Muscle of back (tissue), 11 donors: ENCODE measurements around the gene SIGLEC9. TPM values are rescaled to one million over a fixed set of nuclear protein-coding genes. Genes with fewer than 3 reads are reported as not detected.
A peak's percentile ranks its signal among the peaks of the same experiment; 100 is the strongest.

Experiments used
- DNase-seq, 3 donors: peaks; one replicate each; pipeline versions ENCODE4 v3.0.0 to v3.0.0-alpha.2; 2013
- polyA plus RNA-seq, 10 donors: library from polyadenylated mRNA; unstranded; fragments of 120-200 nt; gene quantifications; one replicate each; pipeline ENCODE4 v1.2.1, GENCODE V29; 2013; ENCODE audit not compliant: insufficient read length in 10 of 10

SIGLEC9 gene
- polyA plus RNA-seq, 10 donors, result 0.60 to 1.6 (median 1.2) TPM

DNA sequence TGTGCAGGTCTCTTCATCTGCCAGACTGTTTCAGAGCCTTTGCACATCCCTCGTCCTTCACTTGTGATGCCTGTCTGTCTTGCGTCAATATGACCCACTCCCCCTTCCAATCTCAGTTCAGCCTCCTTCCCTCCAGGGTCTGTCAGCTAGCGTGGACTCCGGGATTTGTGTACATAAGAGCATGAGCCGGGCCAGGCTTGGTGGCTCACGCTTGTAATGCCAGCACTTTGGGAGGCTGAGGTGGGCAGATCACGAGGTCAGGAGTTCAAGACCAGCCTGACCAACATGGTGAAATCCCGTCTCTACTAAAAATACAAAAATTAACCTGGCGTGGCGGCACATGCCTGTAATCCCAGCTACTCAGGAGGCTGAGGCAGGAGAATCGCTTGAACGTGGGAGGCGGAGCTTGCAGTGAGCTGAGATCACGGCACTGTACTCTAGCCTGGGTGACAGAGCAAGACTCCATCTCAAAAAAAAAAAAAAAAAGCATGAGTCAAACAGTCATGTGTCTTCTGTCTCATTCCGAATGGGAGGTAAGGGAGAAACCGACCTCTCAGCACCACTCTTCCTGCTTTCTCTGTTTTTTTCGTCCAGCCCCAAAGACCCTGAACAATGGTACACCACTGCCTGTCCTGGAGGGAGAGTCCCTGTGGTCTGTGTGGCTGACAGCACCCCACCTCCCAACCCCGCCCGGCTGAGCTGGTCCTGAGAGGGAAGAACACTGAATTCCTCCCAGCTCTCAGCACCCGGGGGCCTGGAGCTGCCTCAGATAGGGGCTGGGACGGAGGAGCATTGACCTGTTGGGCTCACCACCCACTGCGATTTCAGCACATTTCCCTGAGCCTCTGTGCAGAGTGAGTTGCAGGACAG lies 2.4 kb upstream of the SIGLEC9 start:
- no peak for DNase-seq

- peak in 1 of 3 donors; percentile 17 for DNase-seq
These were observed 1.3 kb upstream of the SIGLEC9 start for GRCh38 chr19:51123381-51123800.

DNA sequence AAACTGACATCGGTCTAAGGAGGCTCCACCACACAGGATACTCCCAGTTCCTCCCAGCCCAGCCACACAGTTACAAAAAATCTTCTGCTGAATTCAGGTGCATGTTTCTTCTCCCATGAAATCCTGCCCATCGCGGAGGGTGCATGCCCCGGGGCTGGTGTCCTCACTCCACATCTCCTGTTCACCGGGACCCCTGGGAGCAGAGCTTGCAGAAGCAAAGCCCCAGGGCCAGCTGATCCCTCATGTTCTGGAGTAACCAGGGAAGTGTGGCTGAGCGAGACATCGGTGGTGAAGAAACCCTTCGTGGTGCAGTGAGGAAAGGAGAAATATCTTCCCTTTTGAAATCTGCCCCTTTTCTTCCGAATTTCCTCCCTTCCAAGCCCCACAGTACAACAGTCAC lies 904 bp upstream of the SIGLEC9 start:
- no peak for DNase-seq

- no peak for DNase-seq
These were observed 490 bp upstream of the SIGLEC9 start for GRCh38 chr19:51124216-51124615.

GRCh38 chr19:51125421-51126075 lies 842 bp downstream of the SIGLEC9 start:
- DNase-seq, result no peak

DNA sequence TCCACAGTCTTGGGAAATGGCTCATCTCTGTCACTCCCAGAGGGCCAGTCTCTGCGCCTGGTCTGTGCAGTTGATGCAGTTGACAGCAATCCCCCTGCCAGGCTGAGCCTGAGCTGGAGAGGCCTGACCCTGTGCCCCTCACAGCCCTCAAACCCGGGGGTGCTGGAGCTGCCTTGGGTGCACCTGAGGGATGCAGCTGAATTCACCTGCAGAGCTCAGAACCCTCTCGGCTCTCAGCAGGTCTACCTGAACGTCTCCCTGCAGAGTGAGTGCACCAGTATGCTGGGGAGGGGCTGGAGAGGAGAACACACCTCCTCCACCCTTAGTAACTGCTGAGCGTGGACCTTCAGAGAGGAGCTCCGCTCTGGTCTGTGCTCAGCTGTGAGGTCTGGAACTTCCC lies 2.3 kb downstream of the SIGLEC9 start:
- DNase-seq, result no peak

GRCh38 chr19:51127755-51128154 lies 3.0 kb downstream of the SIGLEC9 start:
- DNase-seq, result peak in 2 of 3 donors; percentile 30 to 59

- no peak for DNase-seq
These were observed 3.5 kb downstream of the SIGLEC9 start for GRCh38 chr19:51128227-51128626.

DNA sequence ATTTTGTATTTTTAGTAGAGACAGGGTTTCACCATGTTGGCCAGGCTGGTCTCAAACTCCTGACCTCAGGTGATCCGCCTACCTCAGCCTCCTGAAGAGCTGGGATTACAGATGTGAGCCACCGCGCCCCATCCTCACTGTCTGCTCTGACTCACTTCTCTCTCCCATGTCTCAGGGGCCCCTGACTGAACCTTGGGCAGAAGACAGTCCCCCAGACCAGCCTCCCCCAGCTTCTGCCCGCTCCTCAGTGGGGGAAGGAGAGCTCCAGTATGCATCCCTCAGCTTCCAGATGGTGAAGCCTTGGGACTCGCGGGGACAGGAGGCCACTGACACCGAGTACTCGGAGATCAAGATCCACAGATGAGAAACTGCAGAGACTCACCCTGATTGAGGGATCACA lies 5.0 kb downstream of the SIGLEC9 start:
- no peak for DNase-seq

DNA sequence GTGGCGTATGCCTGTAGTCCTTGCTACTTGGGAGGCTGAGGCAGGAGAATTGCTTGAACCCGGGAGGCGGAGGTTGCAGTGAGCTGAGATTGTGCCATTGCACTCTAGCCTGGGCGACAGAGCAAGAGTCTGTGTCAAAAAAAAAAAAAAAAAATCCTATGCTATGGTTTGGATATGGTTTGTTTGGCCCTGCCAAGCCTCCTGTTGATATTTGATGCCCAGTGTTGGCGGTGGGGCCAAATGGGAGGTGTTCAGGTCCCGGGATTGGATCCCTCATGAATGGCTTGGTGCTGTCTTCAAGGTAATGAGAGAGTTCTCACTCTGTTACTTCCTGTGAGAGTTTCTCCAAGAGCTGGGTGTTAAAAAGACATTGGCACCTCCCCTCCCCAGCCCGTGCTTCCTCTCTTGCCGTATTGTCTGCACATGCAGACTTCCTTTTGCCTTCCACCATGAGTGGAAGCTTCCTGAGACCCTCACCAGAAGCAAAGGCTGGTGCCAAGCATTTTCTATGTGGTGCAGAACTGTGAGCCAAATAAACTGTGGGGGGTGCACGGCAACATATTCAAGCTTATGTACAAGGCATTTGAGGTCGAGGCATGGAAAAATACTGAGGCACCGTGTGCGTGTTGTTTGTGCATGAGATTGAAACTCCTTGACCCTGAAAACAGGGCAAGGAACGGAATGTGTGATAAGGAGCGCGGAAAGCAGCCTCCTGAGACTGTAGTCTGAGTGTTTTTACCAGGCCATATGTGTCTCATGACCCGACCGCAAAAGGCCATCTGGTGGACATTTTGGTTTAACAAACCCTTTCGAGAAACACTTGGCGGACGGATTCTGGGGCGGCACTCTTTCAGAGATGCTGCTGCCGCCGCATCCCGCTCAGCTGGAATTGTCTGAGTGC lies 7.3 kb downstream of the SIGLEC9 start:
- DNase-seq, result peak in 1 of 3 donors; percentile 51

DNA sequence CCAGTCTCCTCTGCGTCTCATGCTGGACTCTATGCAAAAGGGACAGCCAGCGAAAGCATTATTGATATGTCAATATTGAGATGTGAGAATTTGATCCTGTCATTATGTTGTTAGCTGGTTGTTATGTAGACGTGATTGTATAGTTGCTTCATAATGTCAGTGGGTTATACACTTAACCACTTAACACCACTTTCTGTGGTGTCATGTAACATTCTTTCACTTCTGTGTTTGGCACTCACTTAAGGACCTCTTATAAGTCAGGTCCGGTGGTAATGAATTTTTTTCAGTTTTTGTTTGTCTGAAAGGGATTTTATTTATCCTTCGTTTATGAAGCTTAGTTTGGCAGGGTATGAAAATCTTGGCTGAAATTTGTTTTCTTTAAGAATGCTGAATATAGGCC lies 10.3 kb downstream of the SIGLEC9 start:
- no peak for DNase-seq

DNA sequence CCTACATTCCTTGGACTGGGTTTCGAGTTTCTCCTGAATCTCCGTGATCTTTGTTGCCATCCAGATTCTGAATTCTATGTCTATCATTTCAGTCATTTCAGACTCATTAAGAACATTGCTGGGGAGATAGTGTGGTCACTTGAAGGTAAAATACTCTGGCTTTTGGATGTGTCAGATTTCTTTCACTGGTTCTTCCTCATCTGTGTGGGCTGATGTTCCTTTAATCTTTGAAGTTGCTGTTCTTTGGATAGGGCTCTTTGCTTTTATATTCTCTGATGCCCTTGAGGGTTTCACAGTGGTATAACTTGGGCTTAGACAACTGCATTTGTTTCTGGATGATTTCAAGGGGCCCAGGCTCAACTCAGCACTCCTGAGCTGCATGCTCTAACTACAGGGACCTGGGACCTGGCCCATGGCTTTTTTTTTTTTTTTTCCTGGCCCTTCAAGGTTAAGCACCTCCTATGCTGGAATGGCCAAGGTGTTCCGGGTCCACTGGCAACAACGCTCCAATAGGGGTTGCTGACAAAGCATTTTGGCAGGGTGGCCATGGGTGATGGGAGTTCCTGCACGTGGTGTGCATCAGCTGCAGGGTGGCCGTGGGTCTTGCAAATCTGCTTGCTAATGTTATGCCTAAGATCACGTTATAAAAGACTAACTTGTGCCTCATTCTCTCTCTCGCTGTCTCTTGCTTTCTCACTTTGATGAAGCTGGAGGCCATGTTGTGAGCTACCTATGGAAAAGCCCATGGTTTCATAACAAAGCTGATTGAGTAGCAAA lies 11.5 kb downstream of the SIGLEC9 start:
- DNase-seq, result no peak

DNA sequence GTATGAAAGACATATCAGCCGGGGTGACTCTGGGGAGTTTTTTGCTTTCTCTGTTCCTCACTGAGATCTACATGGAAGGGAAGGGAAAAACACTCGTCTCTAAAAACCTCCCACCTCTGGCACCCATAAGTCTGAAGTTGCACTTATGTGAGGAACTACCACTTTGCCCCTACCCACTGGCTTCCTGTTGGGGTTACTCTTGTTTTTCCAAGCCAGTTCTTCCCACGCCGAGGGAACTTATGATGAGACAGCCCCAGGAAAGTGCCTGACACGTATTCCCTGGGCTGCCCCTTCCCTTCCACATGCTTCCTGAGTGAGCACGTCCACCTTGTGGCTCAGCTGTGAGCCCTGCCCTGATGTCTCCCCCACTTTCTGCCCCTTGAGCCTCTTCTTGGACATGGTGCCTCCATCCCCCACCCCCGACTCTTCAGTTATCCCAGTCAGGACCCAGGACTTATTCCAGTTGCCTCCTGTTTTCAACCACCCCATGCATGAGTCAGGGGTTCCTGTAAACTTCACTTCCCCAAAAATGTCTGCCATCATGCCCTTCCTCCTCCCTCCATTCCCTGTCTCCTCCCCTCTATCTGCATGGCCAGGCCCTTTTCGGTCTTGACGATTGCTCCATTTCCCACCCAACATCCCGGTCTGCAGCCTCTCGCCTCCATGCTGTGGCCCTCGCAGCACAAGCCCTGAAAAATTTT lies 12.3 kb downstream of the SIGLEC9 start:
- peak in 1 of 3 donors; percentile 44 for DNase-seq

GRCh38 chr19:51137792-51138425 lies 13.2 kb downstream of the SIGLEC9 start:
- DNase-seq, result no peak

DNA sequence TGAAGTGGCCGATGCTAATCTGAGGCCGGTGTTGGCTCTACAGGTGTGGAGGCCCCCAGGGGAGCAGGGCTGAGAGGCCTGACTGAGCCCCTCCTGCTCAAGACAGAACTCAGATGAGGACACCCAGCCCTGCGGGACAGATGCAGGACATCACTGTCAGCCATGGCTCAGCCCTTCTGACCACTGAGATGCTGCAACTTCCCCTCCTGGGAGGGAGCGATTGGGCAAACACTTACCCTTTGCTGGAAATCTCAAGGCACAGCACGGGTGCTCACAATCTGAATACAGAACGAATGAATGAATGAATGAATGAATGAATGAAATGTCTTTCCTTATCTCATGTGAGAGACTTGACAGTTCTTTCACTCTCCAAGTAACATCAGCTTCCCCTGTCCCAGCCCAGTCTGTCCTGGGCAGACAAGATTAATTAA lies 13.9 kb downstream of the SIGLEC9 start:
- no peak for DNase-seq

- peak in 1 of 3 donors; percentile 30 for DNase-seq
These were observed 14.8 kb downstream of the SIGLEC9 start for GRCh38 chr19:51139299-51140014.

DNA sequence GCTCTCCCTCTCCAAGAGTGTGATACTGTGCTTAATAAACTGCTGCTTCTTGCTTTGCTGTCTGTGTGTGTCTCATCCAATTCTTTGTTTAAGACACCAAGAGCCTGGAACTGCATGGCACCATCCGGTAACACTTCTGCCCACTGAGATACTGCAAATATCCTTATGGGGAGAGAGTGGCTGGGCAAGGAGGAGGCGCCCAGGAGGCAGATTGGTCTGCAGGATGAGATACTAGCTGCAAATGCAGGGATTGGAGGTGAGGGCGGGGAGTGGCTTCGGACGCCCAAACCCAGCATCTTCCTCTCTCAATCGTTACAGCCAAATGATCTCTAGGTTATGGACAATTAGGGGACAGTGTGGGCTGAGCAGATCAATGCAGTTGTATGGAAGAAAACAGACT lies 15.7 kb downstream of the SIGLEC9 start:
- no peak for DNase-seq

DNA sequence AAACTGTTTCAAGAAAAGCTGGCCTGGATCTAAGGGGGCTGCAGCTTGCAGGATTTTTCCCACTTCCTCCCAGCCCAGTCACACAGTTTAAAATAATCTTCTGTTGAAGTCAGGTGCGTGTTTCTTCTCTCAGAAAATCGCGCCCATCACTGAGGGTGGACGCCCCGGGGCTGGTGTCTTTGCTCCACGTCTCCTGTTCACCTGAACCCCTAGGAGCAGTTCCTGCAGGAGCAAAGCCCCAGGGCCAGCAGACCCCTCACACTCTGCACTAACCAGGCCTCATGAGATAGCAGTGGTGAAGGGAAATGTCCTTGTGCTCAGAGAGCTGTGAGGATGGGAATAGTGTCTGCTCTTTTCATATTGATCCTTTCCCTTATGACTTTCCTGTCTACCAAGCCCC lies 16.5 kb downstream of the SIGLEC9 start:
- no peak for DNase-seq

DNA sequence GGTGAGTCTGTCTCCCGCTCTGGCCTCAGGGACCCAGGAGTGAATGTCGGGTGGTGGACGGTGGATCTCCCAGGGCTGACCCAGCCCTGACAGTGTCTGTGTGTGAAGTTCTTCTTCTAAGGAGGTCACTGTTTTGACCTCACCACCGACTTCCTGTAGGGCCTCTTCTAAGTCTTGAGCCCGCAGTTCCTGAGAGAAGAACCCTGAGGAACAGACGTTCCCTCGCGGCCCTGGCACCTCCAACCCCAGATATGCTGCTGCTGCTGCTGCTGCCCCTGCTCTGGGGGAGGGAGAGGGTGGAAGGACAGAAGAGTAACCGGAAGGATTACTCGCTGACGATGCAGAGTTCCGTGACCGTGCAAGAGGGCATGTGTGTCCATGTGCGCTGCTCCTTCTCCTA lies 17.4 kb downstream of the SIGLEC9 start, which contains the start of gene SIGLEC7:
TSS of gene SIGLEC7 (plus strand) at position 183 of the 400 bp plus-strand sequence. CDS start at position 252, 69 bp downstream.
- DNase-seq, result peak in 1 of 3 donors; percentile 33
